Ectodermal cell (in vitro differentiated cells): ENCODE measurements around the gene ZNF467.

Source experiments
- H3K27ac ChIP-seq: 2 replicates; pipeline ENCODE4 v1.7.0; 2013; ENCODE audit warnings: mild to moderate bottlenecking, low read depth, low read length; ENCODE audit not compliant: insufficient read depth, poor library complexity, severe bottlenecking
- H3K27me3 ChIP-seq: 2 replicates; pipeline ENCODE4 v1.7.0; 2013; ENCODE audit warnings: mild to moderate bottlenecking, low read length; ENCODE audit not compliant: insufficient read depth, control insufficient read depth, poor library complexity, severe bottlenecking
- H3K36me3 ChIP-seq: one replicate; pipeline ENCODE4 v1.7.0; 2013; ENCODE audit warnings: low read length; ENCODE audit not compliant: control insufficient read depth, insufficient read depth
- H3K4me1 ChIP-seq: one replicate; pipeline ENCODE4 v1.7.0; 2013; ENCODE audit warnings: low read length; ENCODE audit not compliant: control insufficient read depth, insufficient read depth
- H3K4me3 ChIP-seq: 2 replicates; pipeline ENCODE4 v1.7.0; 2013; ENCODE audit warnings: low read depth, low read length, control low read depth; ENCODE audit not compliant: insufficient read depth
- H3K9me3 ChIP-seq: 2 replicates; pipeline ENCODE4 v1.7.0; 2013; ENCODE audit warnings: mild to moderate bottlenecking, low read length, moderate library complexity; ENCODE audit not compliant: control insufficient read depth
- WGBS, 2 experiments: methylation state at CpG; one replicate each; pipeline ENCODE4 v1.1.7; 2013; ENCODE audit warnings: missing lambda C conversion rate in 2 of 2; 5-methylcytosine and 5-hydroxymethylcytosine counted together

ZNF467 gene

GRCh38 chr7:149787428-149788299 is 14.3 kb upstream of the ZNF467 start:
- Histone ChIP-seq H3K36me3 (no peaks in the 10 kb centered on the region), H3K4me3 (no peak overlapping the region), H3K9me3 (no peaks in the 10 kb centered on the region), H3K4me1 (peaks cover 30% of the 10 kb centered on the region), H3K27ac (no peak overlapping the region), H3K27me3 (peaks cover 45% of the 10 kb centered on the region)
- WGBS, 2 experiments = 70% methylated on average over 35 of the region's 35 CpGs

- no peaks in the 10 kb centered on the region for H3K9me3 ChIP-seq
- no peaks in the 10 kb centered on the region for H3K36me3 ChIP-seq
- peaks cover 25% of the 10 kb centered on the region for H3K4me1 ChIP-seq
- 91 to 93% methylated on average over 9 of the region's 9 CpGs for WGBS, 2 experiments
- peaks cover 38% of the 10 kb centered on the region for H3K27me3 ChIP-seq
- no peak overlapping the region for H3K4me3 ChIP-seq
- H3K27ac ChIP-seq = no peak overlapping the region
Measured at GRCh38 chr7:149785983-149786382, 12.6 kb upstream of the ZNF467 start.

- Histone ChIP-seq H3K27ac (no peak overlapping the region), H3K36me3 (no peaks in the 10 kb centered on the region), H3K9me3 (no peaks in the 10 kb centered on the region), H3K27me3 (peaks cover 33% of the 10 kb centered on the region), H3K4me1 (peaks cover 23% of the 10 kb centered on the region), H3K4me3 (no peak overlapping the region)
- WGBS, 2 experiments = 95 to 96% methylated on average over 15 of the region's 15 CpGs
Measured at GRCh38 chr7:149785402-149785801, 12.0 kb upstream of the ZNF467 start.

GRCh38 chr7:149784251-149784608 is 10.8 kb upstream of the ZNF467 start:
- H3K27me3 ChIP-seq = peaks cover 21% of the 10 kb centered on the region

GRCh38 chr7:149783386-149784250 is 10.2 kb upstream of the ZNF467 start:
- Histone ChIP-seq H3K4me1 (peaks cover 28% of the 10 kb centered on the region), H3K4me3 (no peak overlapping the region), H3K27ac (no peak overlapping the region), H3K27me3 (peaks cover 15% of the 10 kb centered on the region), H3K9me3 (no peaks in the 10 kb centered on the region), H3K36me3 (no peaks in the 10 kb centered on the region)
- WGBS, 2 experiments = 77 to 79% methylated on average over 22 of the region's 22 CpGs

More at GRCh38 chr7:149784251-149784608, 10.8 kb upstream of the ZNF467 start:
- H3K4me1 ChIP-seq = peaks cover 25% of the 10 kb centered on the region
- no peak overlapping the region for H3K27ac ChIP-seq
- 91 to 93% methylated on average over 5 of the region's 5 CpGs for WGBS, 2 experiments
- no peak overlapping the region for H3K4me3 ChIP-seq
- H3K9me3 ChIP-seq = no peaks in the 10 kb centered on the region
- no peaks in the 10 kb centered on the region for H3K36me3 ChIP-seq

GRCh38 chr7:149782682-149783345 is 9.4 kb upstream of the ZNF467 start:
- Histone ChIP-seq H3K4me3 (no peak overlapping the region), H3K4me1 (peaks cover 23% of the 10 kb centered on the region), H3K36me3 (no peaks in the 10 kb centered on the region), H3K27me3 (peaks cover 7% of the 10 kb centered on the region), H3K9me3 (no peaks in the 10 kb centered on the region), H3K27ac (no peak overlapping the region)
- WGBS, 2 experiments = 90 to 95% methylated on average over 18 of the region's 18 CpGs

GRCh38 chr7:149781921-149782320 is 8.5 kb upstream of the ZNF467 start:
- Histone ChIP-seq H3K36me3 (no peaks in the 10 kb centered on the region), H3K27ac (no peak overlapping the region), H3K27me3 (no peaks in the 10 kb centered on the region), H3K4me3 (no peak overlapping the region), H3K4me1 (peaks cover 16% of the 10 kb centered on the region), H3K9me3 (no peaks in the 10 kb centered on the region)
- 94 to 96% methylated on average over 13 of the region's 13 CpGs for WGBS, 2 experiments

GRCh38 chr7:149780636-149781419 is 7.4 kb upstream of the ZNF467 start:
- H3K36me3 ChIP-seq = no peaks in the 10 kb centered on the region
- no peaks in the 10 kb centered on the region for H3K9me3 ChIP-seq
- no peaks in the 10 kb centered on the region for H3K27me3 ChIP-seq
- WGBS, 2 experiments = 90 to 92% methylated on average over 16 of the region's 16 CpGs
- peaks cover 25% of the 10 kb centered on the region for H3K4me1 ChIP-seq
- H3K4me3 ChIP-seq = no peak overlapping the region
- H3K27ac ChIP-seq = no peak overlapping the region

- 95% methylated on average over 17 of the region's 17 CpGs for WGBS, 2 experiments
- H3K27ac ChIP-seq = no peak overlapping the region
Measured at GRCh38 chr7:149780056-149780455, 6.7 kb upstream of the ZNF467 start.

More at GRCh38 chr7:149780056-149780455, 6.7 kb upstream of the ZNF467 start:
- no peak overlapping the region for H3K4me3 ChIP-seq
- peaks cover 28% of the 10 kb centered on the region for H3K4me1 ChIP-seq
- no peaks in the 10 kb centered on the region for H3K9me3 ChIP-seq
- peaks cover 5% of the 10 kb centered on the region for H3K27me3 ChIP-seq
- H3K36me3 ChIP-seq = no peaks in the 10 kb centered on the region
